HPDE6-E6E7 (cell line): ENCODE data around the gene MMP3.

Source experiments
- DNase-seq: peaks from one replicate; pipeline ENCODE4 v3.0.0; 2011; ENCODE audit warnings: missing footprints; ENCODE audit errors: extremely low spot score

MMP3 gene

DNA sequence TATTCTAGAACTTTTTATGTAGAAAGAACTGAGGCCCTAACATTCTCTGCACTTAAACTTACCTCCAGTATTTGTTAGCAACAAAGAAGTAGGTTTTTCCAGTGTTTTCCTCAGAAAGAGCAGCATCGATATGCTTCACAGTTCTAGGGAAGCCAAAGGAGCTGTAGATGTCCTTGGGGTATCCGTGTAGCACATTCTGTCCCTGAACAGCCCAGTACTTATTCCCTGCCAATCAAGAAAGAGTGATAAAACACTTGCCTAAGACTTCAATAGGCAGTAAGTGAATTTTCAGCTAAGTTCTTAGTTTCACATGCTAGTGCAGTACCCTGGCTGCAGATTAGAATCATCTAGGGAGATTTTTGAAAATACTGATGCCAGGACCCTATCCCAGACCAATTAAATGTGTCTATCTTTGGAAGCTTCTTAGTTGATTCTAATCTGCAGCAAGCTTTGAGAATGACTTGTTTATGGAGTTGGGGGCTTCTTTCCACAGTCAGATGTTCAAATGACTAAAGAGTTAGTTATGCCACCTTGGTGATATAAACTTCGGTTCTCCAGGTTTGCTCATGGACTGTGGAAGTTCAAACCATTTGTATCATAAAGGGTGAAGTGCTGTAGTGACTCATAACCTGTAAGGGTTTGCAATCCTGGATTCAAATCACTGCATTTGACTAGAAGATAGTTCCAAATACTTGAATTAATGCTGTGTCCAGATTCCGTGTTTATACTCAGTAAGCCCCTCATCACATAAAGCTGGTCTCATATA, 52.0 kb downstream of the MMP3 start:
- no peak for DNase-seq

DNA sequence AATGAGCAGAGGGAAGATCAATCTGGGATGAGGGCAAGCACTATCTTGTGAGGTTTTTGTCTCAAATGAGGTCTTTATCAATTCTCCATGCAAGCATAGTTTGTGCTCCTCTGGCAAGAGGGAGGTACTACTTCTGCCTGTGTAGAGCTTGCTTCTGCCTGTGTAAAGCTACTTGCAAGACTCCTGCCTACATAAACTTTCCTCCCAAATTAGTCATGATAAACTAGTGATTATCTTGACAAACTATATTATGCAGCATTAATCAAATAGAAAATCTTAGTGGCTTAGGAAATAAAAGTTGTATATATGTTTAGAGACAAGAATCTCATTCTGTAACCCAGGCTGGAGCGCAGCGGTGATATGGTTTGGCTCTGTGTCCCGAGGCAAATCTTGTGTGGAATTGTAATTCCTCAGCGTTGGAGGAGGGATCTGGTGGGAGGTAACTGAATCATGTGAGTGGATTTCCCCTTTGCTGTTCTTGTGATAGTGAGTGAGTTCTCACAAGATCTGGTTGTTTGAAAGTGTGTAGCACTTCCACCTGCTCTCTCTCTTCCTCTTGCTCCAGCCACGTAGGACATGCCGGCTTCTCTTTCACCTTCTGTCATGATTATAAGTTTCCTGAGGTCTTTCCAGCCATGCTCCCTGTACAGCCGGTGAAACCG, 54.9 kb downstream of the MMP3 start:
- no peak for DNase-seq
